Panc1 (cell line): ENCODE results near the gene ZRANB2. TPM values are rescaled to one million over a fixed set of nuclear protein-coding genes. Genes with fewer than 3 reads are reported as not detected.

Experiments used
- ATAC-seq: fragments of 200-7000 bp; cut with Tn5 transposase; 2 replicates; pipeline ENCODE4 v1.9.1; 2020; ENCODE audit warnings: mild to moderate bottlenecking, moderate library complexity
- BruUV-seq: library from RNA; stranded (reverse); fragments of 400-500 nt; replicated peaks from 2 replicates; lab custom pipeline; 2021; lab: Mats Ljungman, UMichigan
- CTCF ChIA-PET: fragments of 300-600 bp; sonication (Branson Sonifier 250); formaldehyde crosslinking; loops from one replicate; lab custom pipeline; 2022; ENCODE audit warnings: antibody characterized with exemption; lab: Charles Lee
- POLR2A ChIA-PET: fragments of 300-600 bp; sonication (Branson Sonifier 250); formaldehyde crosslinking; loops from one replicate; lab custom pipeline; 2022; ENCODE audit warnings: antibody characterized with exemption; lab: Charles Lee
- DNase-seq: peaks from one replicate; pipeline ENCODE4 v3.0.0-alpha.2; 2010; ENCODE audit warnings: low read depth, low spot score
- H3K27ac ChIP-seq: 2 replicates; pipeline ENCODE4 v1.5.1; 2011; ENCODE audit warnings: mild to moderate bottlenecking, low read length, inconsistent platforms
- H3K27me3 ChIP-seq: fragments of 200-500 bp; sonication (Bioruptor generic); 2 replicates; pipeline ENCODE4 v1.6.0; 2014; ENCODE audit warnings: low read length, inconsistent platforms; ENCODE audit not compliant: control insufficient read depth, insufficient read depth
- H3K36me3 ChIP-seq: fragments of 200-500 bp; sonication (Bioruptor generic); 2 replicates; pipeline ENCODE4 v1.5.1; 2014; ENCODE audit warnings: inconsistent platforms, mild to moderate bottlenecking, low read length, moderate library complexity; ENCODE audit not compliant: control insufficient read depth, insufficient read depth
- H3K4me1 ChIP-seq: 2 replicates; pipeline ENCODE4 v1.5.1; 2011; ENCODE audit warnings: inconsistent platforms, mild to moderate bottlenecking, low read length, moderate library complexity; ENCODE audit not compliant: control insufficient read depth, insufficient read depth
- H3K4me3 ChIP-seq, 2 experiments: 2 replicates each; pipeline ENCODE4 v1.5.1; 2011 to 2012; ENCODE audit warnings: low read depth in 2 of 2, low read length in 2 of 2, mild to moderate bottlenecking in 2 of 2, inconsistent platforms in 1 of 2, moderate library complexity in 1 of 2
- H3K9me3 ChIP-seq: fragments of 200-500 bp; sonication (Bioruptor generic); 2 replicates; pipeline ENCODE4 v1.5.1; 2014; ENCODE audit warnings: low read depth, mild to moderate bottlenecking, inconsistent platforms, low read length, moderate library complexity; ENCODE audit not compliant: control insufficient read depth, insufficient read depth
- CTCF ChIP-seq: fragments of 450-650 bp; IDR thresholded peaks from 2 replicates; pipeline ENCODE4 v1.5.1; 2017; ENCODE audit warnings: mild to moderate bottlenecking
- POLR2AphosphoS5 ChIP-seq: IDR thresholded peaks from 2 replicates; pipeline ENCODE4 v1.6.1; 2012; ENCODE audit warnings: mild to moderate bottlenecking, low read depth, low read length, moderate library complexity
- REST ChIP-seq, 2 experiments: IDR thresholded peaks; 2 replicates each; pipeline ENCODE4 v1.6.1; 2011 to 2012; ENCODE audit warnings: low read depth in 2 of 2, control low read depth in 1 of 2, low read length in 1 of 2, mild to moderate bottlenecking in 1 of 2, moderate library complexity in 1 of 2; ENCODE audit not compliant: insufficient read depth in 1 of 2
- SIN3A ChIP-seq: IDR thresholded peaks from 2 replicates; pipeline ENCODE4 v1.6.1; 2012; ENCODE audit warnings: low read depth, mild to moderate bottlenecking, low read length, moderate library complexity, borderline replicate concordance; ENCODE audit not compliant: insufficient read depth
- TCF7L2 ChIP-seq: IDR thresholded peaks from 2 replicates; pipeline ENCODE4 v1.6.1; 2011; ENCODE audit warnings: mild to moderate bottlenecking, low read depth, low read length, inconsistent platforms
- in situ Hi-C: cut with HindIII; loops from 2 replicates; pipeline ENCODE4 v1.10.0; 2016; ENCODE audit warnings: low sequenced_read_pairs, low pct_unique_long_range_greater_than_20kb
- intact Hi-C: fragments of 100-400 bp; cut with micrococcal nuclease; formaldehyde crosslinking; loops from one replicate; pipeline ENCODE4 v1.10.0; 2022; ENCODE audit not compliant: unreplicated experiment
- total RNA-seq: library from RNA; stranded (reverse); gene quantifications from one replicate; pipeline ENCODE4 v1.2.1, GENCODE V29; 2021; ENCODE audit not compliant: unreplicated experiment

ZRANB2 gene
- total RNA-seq, 1 experiment from 2014 or later: 64.9 TPM

GRCh38 chr1:71088645-71089287 lies 7.9 kb upstream of the ZRANB2 start:
- H3K9me3 ChIP-seq: no peaks in the 10 kb centered on the region
- no TSS peak for BruUV-seq
- H3K27ac ChIP-seq: no peak overlapping the region
- CTCF ChIA-PET: no interaction called here
- H3K27me3 ChIP-seq: peaks cover 4% of the 10 kb centered on the region; the same call in 1 of the 2 replicates
- DNase-seq (no peak), ATAC-seq (no peak)
- H3K4me3 ChIP-seq: no peak overlapping the region
- in situ Hi-C loops: no loop called here
- intact Hi-C loops: no loop called here
- no peak for TF ChIP-seq REST (IDR thresholded peaks at IDR 0.05; ENCODE audit: insufficient read depth in 1 of 2, low read depth in 2 of 2, low read length in 1 of 2)
- no peaks in the 10 kb centered on the region for H3K36me3 ChIP-seq
- POLR2A ChIA-PET: no interaction called here
- no peaks in the 10 kb centered on the region for H3K4me1 ChIP-seq

- in situ Hi-C loops: no loop called here
- intact Hi-C loops: no loop called here
- BruUV-seq: no TSS peak
Measured at GRCh38 chr1:71087713-71088112, 6.9 kb upstream of the ZRANB2 start.

More at GRCh38 chr1:71087713-71088112, 6.9 kb upstream of the ZRANB2 start:
- no peaks in the 10 kb centered on the region for H3K36me3 ChIP-seq
- no peak overlapping the region for H3K4me3 ChIP-seq
- ChIA-PET POLR2A (no interaction called here), CTCF (interaction anchor here (0.6 kb wide), 1 partner anchor 521 kb away, joined by 7 read pairs; no protein-coding TSS in a partner anchor)
- H3K9me3 ChIP-seq: no peaks in the 10 kb centered on the region
- no peak for ATAC-seq
- DNase-seq: no peak
- H3K27me3 ChIP-seq: peaks cover 4% of the 10 kb centered on the region; the same call in 1 of the 2 replicates
- no peak for TF ChIP-seq SIN3A
- no peak for TF ChIP-seq POLR2AphosphoS5
- no peak for TF ChIP-seq TCF7L2
- no peak for TF ChIP-seq REST (IDR thresholded peaks at IDR 0.05; ENCODE audit: insufficient read depth in 1 of 2, low read depth in 2 of 2, low read length in 1 of 2)
- TF ChIP-seq CTCF: no peak
- no peak overlapping the region for H3K27ac ChIP-seq
- no peaks in the 10 kb centered on the region for H3K4me1 ChIP-seq
